ENCODE data around the gene SART3.
"Not testable (repeated sequence)": the region's sequence is repeated elsewhere in the genome, so short reads cannot be mapped to it uniquely, and the experiment has no call there.

SART3 gene

GRCh38 chr12:108597559-108598471, 36.8 kb upstream of the SART3 start, which contains the start of gene TMEM119:
TSS of gene TMEM119 (minus strand) at chr12:108598084. CDS start at chr12:108592383, 5,701 bp downstream.
- DNase-seq (ENCODE audit: low read depth in 2 of 2, low spot score in 1 of 2): no peak

- no peak for DNase-seq (ENCODE audit: low read depth in 2 of 2, low spot score in 1 of 2)
These were observed 36.0 kb upstream of the SART3 start for GRCh38 chr12:108596854-108597558.

GRCh38 chr12:108595711-108596647, 35.0 kb upstream of the SART3 start:
- no peak for DNase-seq (ENCODE audit: low read depth in 2 of 2, low spot score in 1 of 2)

GRCh38 chr12:108594960-108595710, 34.2 kb upstream of the SART3 start:
- no peak for DNase-seq (ENCODE audit: low read depth in 2 of 2, low spot score in 1 of 2)

GRCh38 chr12:108594323-108594903, 33.4 kb upstream of the SART3 start:
- no peak for DNase-seq (ENCODE audit: low read depth in 2 of 2, low spot score in 1 of 2)

- DNase-seq (ENCODE audit: low read depth in 2 of 2, low spot score in 1 of 2): no peak
These were observed 31.3 kb upstream of the SART3 start for GRCh38 chr12:108592033-108592909.

GRCh38 chr12:108591267-108591980, 30.5 kb upstream of the SART3 start:
- no peak for DNase-seq (ENCODE audit: low read depth in 2 of 2, low spot score in 1 of 2)

GRCh38 chr12:108590463-108590862, 29.5 kb upstream of the SART3 start:
- not testable (repeated sequence) for DNase-seq (ENCODE audit: low read depth in 2 of 2, low spot score in 1 of 2)

- DNase-seq (ENCODE audit: low read depth in 2 of 2, low spot score in 1 of 2): no peak
These were observed 28.9 kb upstream of the SART3 start for GRCh38 chr12:108589840-108590229.

- DNase-seq (ENCODE audit: low read depth in 2 of 2, low spot score in 1 of 2): no peak
These were observed 28.3 kb upstream of the SART3 start for GRCh38 chr12:108589028-108589839.

- DNase-seq (ENCODE audit: low read depth in 2 of 2, low spot score in 1 of 2): no peak
These were observed 26.9 kb upstream of the SART3 start for GRCh38 chr12:108587826-108588225.

- DNase-seq (ENCODE audit: low read depth in 2 of 2, low spot score in 1 of 2): no peak
These were observed 25.3 kb upstream of the SART3 start for GRCh38 chr12:108586306-108586705.

GRCh38 chr12:108585864-108586263, 24.9 kb upstream of the SART3 start:
- DNase-seq (ENCODE audit: low read depth in 2 of 2, low spot score in 1 of 2): no peak

- no peak for DNase-seq (ENCODE audit: low read depth in 2 of 2, low spot score in 1 of 2)
These were observed 23.6 kb upstream of the SART3 start for GRCh38 chr12:108584456-108585065.

GRCh38 chr12:108583991-108584390, 23.0 kb upstream of the SART3 start:
- DNase-seq (ENCODE audit: low read depth in 2 of 2, low spot score in 1 of 2): no peak

GRCh38 chr12:108582978-108583770, 22.2 kb upstream of the SART3 start:
- DNase-seq (ENCODE audit: low read depth in 2 of 2, low spot score in 1 of 2): no peak

Data from stimulated activated CD8-positive, alpha-beta memory T cell treated with anti-CD3 and anti-CD28 coated beads, Interleukin-4, amount 100 ng/mL, for 1 hour (primary cell).